Measurements from ENCODE around the gene SLC1A4. TPM values are rescaled to one million over a fixed set of nuclear protein-coding genes. Genes with fewer than 3 reads are reported as not detected.

Gene SLC1A4
- total RNA-seq, 1 experiment from 2014 or later = 12.9 TPM

- no peaks in the 10 kb centered on the region for H3K27me3 ChIP-seq (ENCODE audit: control insufficient read depth, insufficient read depth, low read length)
- peak; percentile 58; the same call in 1 of the 2 replicates for ATAC-seq
- no peaks in the 10 kb centered on the region for H3K4me1 ChIP-seq (ENCODE audit: control insufficient read depth, insufficient read depth, low read length)
- no peak for DNase-seq (ENCODE audit: low read depth, low spot score)
- TF ChIP-seq SIN3A (IDR thresholded peaks at IDR 0.05; ENCODE audit: borderline replicate concordance, insufficient read depth, low read depth, low read length) (no peak), POLR2AphosphoS5 (IDR thresholded peaks at IDR 0.05; ENCODE audit: low read depth, low read length) (no peak), TCF7L2 (IDR thresholded peaks at IDR 0.05; ENCODE audit: low read depth, low read length) (no peak)
- TF ChIP-seq, protein P1, sequence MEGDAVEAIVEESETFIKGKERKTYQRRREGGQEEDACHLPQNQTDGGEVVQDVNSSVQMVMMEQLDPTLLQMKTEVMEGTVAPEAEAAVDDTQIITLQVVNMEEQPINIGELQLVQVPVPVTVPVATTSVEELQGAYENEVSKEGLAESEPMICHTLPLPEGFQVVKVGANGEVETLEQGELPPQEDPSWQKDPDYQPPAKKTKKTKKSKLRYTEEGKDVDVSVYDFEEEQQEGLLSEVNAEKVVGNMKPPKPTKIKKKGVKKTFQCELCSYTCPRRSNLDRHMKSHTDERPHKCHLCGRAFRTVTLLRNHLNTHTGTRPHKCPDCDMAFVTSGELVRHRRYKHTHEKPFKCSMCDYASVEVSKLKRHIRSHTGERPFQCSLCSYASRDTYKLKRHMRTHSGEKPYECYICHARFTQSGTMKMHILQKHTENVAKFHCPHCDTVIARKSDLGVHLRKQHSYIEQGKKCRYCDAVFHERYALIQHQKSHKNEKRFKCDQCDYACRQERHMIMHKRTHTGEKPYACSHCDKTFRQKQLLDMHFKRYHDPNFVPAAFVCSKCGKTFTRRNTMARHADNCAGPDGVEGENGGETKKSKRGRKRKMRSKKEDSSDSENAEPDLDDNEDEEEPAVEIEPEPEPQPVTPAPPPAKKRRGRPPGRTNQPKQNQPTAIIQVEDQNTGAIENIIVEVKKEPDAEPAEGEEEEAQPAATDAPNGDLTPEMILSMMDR (IDR thresholded peaks at IDR 0.05) = no peak
- TF ChIP-seq, protein P2, sequence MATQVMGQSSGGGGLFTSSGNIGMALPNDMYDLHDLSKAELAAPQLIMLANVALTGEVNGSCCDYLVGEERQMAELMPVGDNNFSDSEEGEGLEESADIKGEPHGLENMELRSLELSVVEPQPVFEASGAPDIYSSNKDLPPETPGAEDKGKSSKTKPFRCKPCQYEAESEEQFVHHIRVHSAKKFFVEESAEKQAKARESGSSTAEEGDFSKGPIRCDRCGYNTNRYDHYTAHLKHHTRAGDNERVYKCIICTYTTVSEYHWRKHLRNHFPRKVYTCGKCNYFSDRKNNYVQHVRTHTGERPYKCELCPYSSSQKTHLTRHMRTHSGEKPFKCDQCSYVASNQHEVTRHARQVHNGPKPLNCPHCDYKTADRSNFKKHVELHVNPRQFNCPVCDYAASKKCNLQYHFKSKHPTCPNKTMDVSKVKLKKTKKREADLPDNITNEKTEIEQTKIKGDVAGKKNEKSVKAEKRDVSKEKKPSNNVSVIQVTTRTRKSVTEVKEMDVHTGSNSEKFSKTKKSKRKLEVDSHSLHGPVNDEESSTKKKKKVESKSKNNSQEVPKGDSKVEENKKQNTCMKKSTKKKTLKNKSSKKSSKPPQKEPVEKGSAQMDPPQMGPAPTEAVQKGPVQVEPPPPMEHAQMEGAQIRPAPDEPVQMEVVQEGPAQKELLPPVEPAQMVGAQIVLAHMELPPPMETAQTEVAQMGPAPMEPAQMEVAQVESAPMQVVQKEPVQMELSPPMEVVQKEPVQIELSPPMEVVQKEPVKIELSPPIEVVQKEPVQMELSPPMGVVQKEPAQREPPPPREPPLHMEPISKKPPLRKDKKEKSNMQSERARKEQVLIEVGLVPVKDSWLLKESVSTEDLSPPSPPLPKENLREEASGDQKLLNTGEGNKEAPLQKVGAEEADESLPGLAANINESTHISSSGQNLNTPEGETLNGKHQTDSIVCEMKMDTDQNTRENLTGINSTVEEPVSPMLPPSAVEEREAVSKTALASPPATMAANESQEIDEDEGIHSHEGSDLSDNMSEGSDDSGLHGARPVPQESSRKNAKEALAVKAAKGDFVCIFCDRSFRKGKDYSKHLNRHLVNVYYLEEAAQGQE (IDR thresholded peaks at IDR 0.05; ENCODE audit: insufficient read depth in 1 of 2, low read depth in 2 of 2, low read length in 1 of 2) = no peak
- no TSS peak for BruUV-seq (replicated peaks)
- H3K9me3 ChIP-seq (ENCODE audit: control insufficient read depth, insufficient read depth, low read depth, low read length) = no peaks in the 10 kb centered on the region
- no peak overlapping the region for H3K4me3 ChIP-seq (ENCODE audit: low read depth in 2 of 2, low read length in 2 of 2)
- intact Hi-C loops (cut with micrococcal nuclease; ENCODE audit: unreplicated experiment) (no loop called here), in situ Hi-C loops (cut with HindIII; ENCODE audit: low pct_unique_long_range_greater_than_20kb, low sequenced_read_pairs) (no loop called here)
- H3K27ac ChIP-seq (ENCODE audit: low read length) = no peak overlapping the region
- CTCF ChIA-PET = no interaction called here
- POLR2A ChIA-PET = no interaction called here
- H3K36me3 ChIP-seq (ENCODE audit: control insufficient read depth, insufficient read depth, low read length) = no peaks in the 10 kb centered on the region
These were observed 10.5 kb upstream of the SLC1A4 start for GRCh38 chr2:64978514-64979268.

DNA sequence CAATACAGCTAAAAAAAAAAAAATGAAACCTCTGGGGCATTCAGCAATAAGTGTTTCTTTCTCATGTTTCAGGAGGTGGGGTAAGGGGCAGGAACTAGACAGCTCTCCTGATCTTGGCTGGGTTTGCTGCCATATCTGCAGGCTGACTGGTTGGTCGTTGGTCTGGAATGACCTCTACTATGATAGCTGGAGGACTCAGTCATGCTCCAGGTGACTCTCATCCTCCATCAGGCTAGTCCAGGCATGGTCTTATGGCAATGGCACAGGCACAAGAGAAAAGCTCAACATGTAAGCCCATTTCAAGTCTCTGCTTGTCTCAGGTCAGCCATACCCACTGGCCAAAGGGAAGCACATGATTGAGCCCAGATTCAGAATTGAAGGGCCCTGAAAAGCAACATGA lies 9.5 kb upstream of the SLC1A4 start:
- Histone ChIP-seq H3K36me3 (ENCODE audit: control insufficient read depth, insufficient read depth, low read length) (no peaks in the 10 kb centered on the region), H3K4me1 (ENCODE audit: control insufficient read depth, insufficient read depth, low read length) (no peaks in the 10 kb centered on the region), H3K27ac (ENCODE audit: low read length) (no peak overlapping the region), H3K27me3 (ENCODE audit: control insufficient read depth, insufficient read depth, low read length) (no peaks in the 10 kb centered on the region), H3K9me3 (ENCODE audit: control insufficient read depth, insufficient read depth, low read depth, low read length) (no peaks in the 10 kb centered on the region), H3K4me3 (ENCODE audit: low read depth in 2 of 2, low read length in 2 of 2) (no peak overlapping the region)
- in situ Hi-C loops (cut with HindIII; ENCODE audit: low pct_unique_long_range_greater_than_20kb, low sequenced_read_pairs) = no loop called here
- no peak for ATAC-seq
- intact Hi-C loops (cut with micrococcal nuclease; ENCODE audit: unreplicated experiment) = no loop called here
- CTCF ChIA-PET = interaction anchor here (0.5 to 0.7 kb wide), 2 partner anchors 64 to 211 kb away, joined by 3 read pairs; no protein-coding TSS in a partner anchor
- no peak for DNase-seq (ENCODE audit: low read depth, low spot score)
- no TSS peak for BruUV-seq (replicated peaks)
- POLR2A ChIA-PET = interaction anchor here (0.5 kb wide), 1 partner anchor 208 kb away, joined by 6 read pairs; no protein-coding TSS in a partner anchor
- TF ChIP-seq POLR2AphosphoS5 (IDR thresholded peaks at IDR 0.05; ENCODE audit: low read depth, low read length) = no peak
- TF ChIP-seq, protein P1 (IDR thresholded peaks at IDR 0.05) = no peak
- no peak for TF ChIP-seq SIN3A (IDR thresholded peaks at IDR 0.05; ENCODE audit: borderline replicate concordance, insufficient read depth, low read depth, low read length)
- TF ChIP-seq, protein P2 (IDR thresholded peaks at IDR 0.05; ENCODE audit: insufficient read depth in 1 of 2, low read depth in 2 of 2, low read length in 1 of 2) = no peak
- no peak for TF ChIP-seq TCF7L2 (IDR thresholded peaks at IDR 0.05; ENCODE audit: low read depth, low read length)

Data from Panc1 (cell line).